Mesendoderm (in vitro differentiated cells): ENCODE data around the gene RBM15.

ENCODE experiments used
- DNase-seq: peaks from one replicate; pipeline ENCODE4 v3.0.0; 2013
- H2AK5ac ChIP-seq: 2 replicates; pipeline ENCODE4 v1.6.1; 2013; ENCODE audit warnings: low read length, inconsistent platforms
- H2BK120ac ChIP-seq: 2 replicates; pipeline ENCODE4 v1.6.1; 2013; ENCODE audit warnings: low read depth, mild to moderate bottlenecking, low read length, moderate library complexity, mixed read lengths
- H2BK15ac ChIP-seq: replicated peaks from 2 replicates; pipeline ENCODE4 v1.6.1; 2013; ENCODE audit warnings: low read depth, mild to moderate bottlenecking, moderate library complexity
- H2BK5ac ChIP-seq: 2 replicates; pipeline ENCODE4 v1.6.1; 2013; ENCODE audit warnings: low read length, inconsistent platforms
- H3K18ac ChIP-seq: 2 replicates; pipeline ENCODE4 v1.6.1; 2013; ENCODE audit warnings: mild to moderate bottlenecking, low read length, mixed read lengths
- H3K23ac ChIP-seq: one replicate; pipeline ENCODE4 v1.6.1; 2013; ENCODE audit warnings: low read length
- H3K27ac ChIP-seq: 2 replicates; pipeline ENCODE4 v1.5.1; 2013; ENCODE audit warnings: low read depth, mild to moderate bottlenecking, inconsistent platforms, low read length, moderate library complexity
- H3K27me3 ChIP-seq: 2 replicates; pipeline ENCODE4 v1.6.1; 2013; ENCODE audit warnings: low read length, control low read depth, mild to moderate bottlenecking, inconsistent platforms; ENCODE audit not compliant: insufficient read depth, poor library complexity
- H3K36me3 ChIP-seq: 2 replicates; pipeline ENCODE4 v1.6.1; 2013; ENCODE audit warnings: low read length, inconsistent platforms; ENCODE audit not compliant: control insufficient read depth, insufficient read depth
- H3K4ac ChIP-seq: one replicate; pipeline ENCODE4 v1.6.1; 2013; ENCODE audit warnings: low read depth, mild to moderate bottlenecking, low read length, moderate library complexity
- H3K4me1 ChIP-seq: 2 replicates; pipeline ENCODE4 v1.6.1; 2013; ENCODE audit warnings: low read depth, low read length, inconsistent platforms; ENCODE audit not compliant: control insufficient read depth
- H3K4me2 ChIP-seq: 2 replicates; pipeline ENCODE4 v1.6.1; 2013; ENCODE audit warnings: low read length
- H3K4me3 ChIP-seq: 2 replicates; pipeline ENCODE4 v1.5.1; 2013; ENCODE audit warnings: mild to moderate bottlenecking, low read length
- H3K56ac ChIP-seq: one replicate; pipeline ENCODE4 v1.6.1; 2013; ENCODE audit warnings: low read length
- H3K79me1 ChIP-seq: 2 replicates; pipeline ENCODE4 v1.6.1; 2013; ENCODE audit warnings: low read length, inconsistent platforms
- H3K79me2 ChIP-seq: 2 replicates; pipeline ENCODE4 v1.6.1; 2013; ENCODE audit warnings: mild to moderate bottlenecking, low read length; ENCODE audit not compliant: control insufficient read depth, insufficient read depth
- H3K9ac ChIP-seq: 2 replicates; pipeline ENCODE4 v1.6.1; 2013; ENCODE audit warnings: low read length, inconsistent platforms
- H4K5ac ChIP-seq: one replicate; pipeline ENCODE4 v1.6.1; 2013; ENCODE audit warnings: low read length
- H4K8ac ChIP-seq: one replicate; pipeline ENCODE4 v1.6.1; 2013; ENCODE audit warnings: low read depth, mild to moderate bottlenecking, control low read depth, low read length, moderate library complexity
- WGBS: extraction: QIAGEN DNeasy Blood & Tissue Kit; methylation state at CpG from one replicate; pipeline ENCODE4 v1.1.7; 2013; ENCODE audit warnings: low lambda C conversion rate, missing lambda C conversion rate; ENCODE audit not compliant: insufficient coverage; ENCODE audit errors: extremely low coverage; 5-methylcytosine and 5-hydroxymethylcytosine counted together

The RBM15 gene

DNA sequence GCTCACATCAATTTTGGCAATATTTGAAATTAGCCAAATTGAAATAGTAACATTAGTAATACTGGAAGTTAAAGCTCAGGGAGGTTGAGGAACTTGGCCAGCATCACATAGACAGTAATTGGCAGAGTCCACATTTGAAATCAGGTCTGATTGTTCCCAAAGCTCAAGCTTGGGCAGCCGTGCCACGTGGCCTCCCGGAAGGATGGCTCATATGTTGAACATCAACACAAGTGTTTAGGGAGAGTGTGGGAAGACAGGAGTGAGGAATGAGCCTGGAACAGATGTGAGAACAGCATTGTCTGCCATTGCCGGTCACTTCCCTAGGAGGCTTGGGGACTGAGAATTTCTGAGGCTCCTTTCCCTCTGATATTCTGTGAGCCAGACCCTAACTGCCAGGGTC, 40.2 kb upstream of the RBM15 start:
- no peak for DNase-seq
- H3K79me2 ChIP-seq, result no peaks in the 10 kb centered on the region
- H3K79me1 ChIP-seq, result no peaks in the 10 kb centered on the region
- no peak overlapping the region for H4K5ac ChIP-seq
- no peak overlapping the region for H3K9ac ChIP-seq
- no peaks in the 10 kb centered on the region for H3K27me3 ChIP-seq
- H2BK120ac ChIP-seq, result no peak overlapping the region
- H3K4me2 ChIP-seq, result no peak overlapping the region
- no peak overlapping the region for H4K8ac ChIP-seq
- H2BK5ac ChIP-seq, result no peak overlapping the region
- no peak overlapping the region for H3K4me3 ChIP-seq
- H3K36me3 ChIP-seq, result no peaks in the 10 kb centered on the region
- no peak overlapping the region for H3K27ac ChIP-seq
- no peaks in the 10 kb centered on the region for H3K4me1 ChIP-seq
- H3K23ac ChIP-seq, result no peak overlapping the region
- no CpG with 5 or more reads among the region's 4 CpGs for WGBS
- H3K56ac ChIP-seq, result no peak overlapping the region
- no peak overlapping the region for H2AK5ac ChIP-seq
- no peak overlapping the region for H3K4ac ChIP-seq
- no peak overlapping the region for H2BK15ac ChIP-seq
- no peak overlapping the region for H3K18ac ChIP-seq

DNA sequence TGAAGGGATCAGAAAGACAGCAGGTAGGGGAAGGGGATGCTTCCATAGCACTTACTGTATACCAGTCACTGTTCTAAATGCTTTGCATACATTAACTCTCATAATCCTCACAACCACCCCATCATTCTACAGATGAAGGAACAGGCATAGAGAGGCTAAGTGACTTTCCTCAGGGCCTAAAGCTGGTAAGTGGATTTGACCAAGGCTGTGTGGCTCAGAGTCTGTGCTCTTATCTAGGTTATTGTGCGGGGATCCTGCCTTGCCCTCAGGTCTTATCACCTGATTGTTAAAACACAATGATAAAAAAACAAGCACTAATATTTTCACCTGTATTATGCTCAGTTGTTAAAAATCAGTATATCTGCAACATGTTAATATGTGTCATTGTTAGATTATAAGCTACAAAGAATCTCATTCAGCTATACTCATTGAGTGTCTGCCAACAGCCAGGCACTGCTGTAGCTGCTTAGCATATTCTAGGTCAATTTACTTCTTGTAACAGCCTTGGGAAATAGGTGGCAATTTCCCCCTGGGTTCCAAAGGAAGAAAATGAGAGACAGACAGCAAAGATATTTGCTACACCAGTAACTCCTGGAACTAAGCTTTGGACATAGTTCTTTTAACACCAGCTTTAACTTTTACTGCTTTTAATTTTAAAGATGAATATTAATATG, 38.6 kb upstream of the RBM15 start:
- H4K8ac ChIP-seq, result no peak overlapping the region
- no peak overlapping the region for H3K4me3 ChIP-seq
- H2BK15ac ChIP-seq, result no peak overlapping the region
- H3K4me1 ChIP-seq, result no peaks in the 10 kb centered on the region
- H3K18ac ChIP-seq, result no peak overlapping the region
- WGBS, result no CpG with 5 or more reads among the region's 1 CpG
- H3K4me2 ChIP-seq, result no peak overlapping the region
- no peak overlapping the region for H4K5ac ChIP-seq
- H3K9ac ChIP-seq, result no peak overlapping the region
- no peak overlapping the region for H2BK5ac ChIP-seq
- peak; percentile 62 for DNase-seq
- H2AK5ac ChIP-seq, result no peak overlapping the region
- H3K79me2 ChIP-seq, result no peaks in the 10 kb centered on the region
- no peak overlapping the region for H3K23ac ChIP-seq
- no peak overlapping the region for H2BK120ac ChIP-seq
- no peak overlapping the region for H3K27ac ChIP-seq
- no peaks in the 10 kb centered on the region for H3K27me3 ChIP-seq
- no peaks in the 10 kb centered on the region for H3K79me1 ChIP-seq
- no peaks in the 10 kb centered on the region for H3K36me3 ChIP-seq
- H3K4ac ChIP-seq, result no peak overlapping the region
- H3K56ac ChIP-seq, result no peak overlapping the region

DNA sequence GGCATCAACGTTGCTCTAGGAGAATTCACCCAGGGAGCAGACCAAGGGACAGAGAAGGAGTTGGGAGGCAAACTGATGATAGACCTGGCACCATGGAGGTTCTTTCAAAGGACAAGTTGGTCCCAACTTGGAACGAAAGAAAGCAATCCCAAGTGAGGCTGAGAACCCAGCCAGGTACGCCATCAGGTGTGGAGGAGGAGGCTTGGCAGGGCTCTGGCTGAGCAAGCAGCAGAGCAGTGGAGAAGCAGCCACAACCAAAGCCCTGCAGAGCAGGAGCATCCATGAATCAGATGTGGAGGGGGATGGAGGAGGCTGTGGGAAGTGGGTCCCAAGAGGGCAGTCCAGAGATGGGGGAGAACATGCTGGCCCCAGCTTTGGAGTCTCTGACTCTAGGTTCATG, 36.3 kb upstream of the RBM15 start:
- Histone ChIP-seq H2BK15ac (no peak overlapping the region), H3K79me1 (no peaks in the 10 kb centered on the region), H3K18ac (no peak overlapping the region), H2BK5ac (no peak overlapping the region), H3K4me1 (no peaks in the 10 kb centered on the region), H3K79me2 (no peaks in the 10 kb centered on the region), H4K8ac (no peak overlapping the region), H3K36me3 (no peaks in the 10 kb centered on the region), H3K4me3 (no peak overlapping the region), H2BK120ac (no peak overlapping the region), H3K23ac (no peak overlapping the region), H3K56ac (no peak overlapping the region), H2AK5ac (no peak overlapping the region), H3K4me2 (no peak overlapping the region), H3K27ac (no peak overlapping the region), H4K5ac (no peak overlapping the region), H3K9ac (no peak overlapping the region), H3K27me3 (no peaks in the 10 kb centered on the region), H3K4ac (no peak overlapping the region)
- DNase-seq, result no peak
- WGBS, result no CpG with 5 or more reads among the region's 3 CpGs

DNA sequence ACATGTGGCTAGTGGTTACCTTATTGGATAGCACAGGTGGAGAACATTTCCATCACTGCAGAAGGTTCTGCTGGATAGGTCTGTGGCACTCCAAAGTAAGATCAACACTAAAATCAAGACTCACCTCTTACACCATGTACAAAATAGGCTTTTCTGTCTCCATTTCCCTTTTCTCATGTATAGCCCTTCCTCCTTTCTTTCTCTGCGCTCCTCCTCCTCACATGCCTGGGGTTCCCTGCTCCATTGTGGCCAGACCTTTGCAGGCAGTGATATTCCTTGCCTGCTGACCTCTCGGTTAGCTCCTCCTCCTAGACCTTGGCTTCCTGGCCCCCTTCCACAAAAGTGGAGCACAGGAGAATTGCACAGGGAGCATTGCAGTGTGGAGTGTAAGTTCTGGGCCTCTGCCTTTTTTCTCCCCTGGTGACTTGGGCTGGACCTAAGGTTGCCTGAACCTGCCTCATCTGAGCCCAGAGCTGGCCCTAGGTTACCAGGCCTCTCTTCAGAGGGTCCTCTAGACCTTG, 33.2 kb upstream of the RBM15 start:
- no CpG with 5 or more reads among the region's 2 CpGs for WGBS
- Histone ChIP-seq H3K4ac (no peak overlapping the region), H4K8ac (no peak overlapping the region), H3K79me2 (no peaks in the 10 kb centered on the region), H2BK120ac (no peak overlapping the region), H3K79me1 (no peaks in the 10 kb centered on the region), H2AK5ac (no peak overlapping the region), H3K4me3 (no peak overlapping the region), H3K4me2 (no peak overlapping the region), H3K4me1 (no peaks in the 10 kb centered on the region), H2BK5ac (no peak overlapping the region), H3K27ac (no peak overlapping the region), H3K23ac (no peak overlapping the region), H2BK15ac (no peak overlapping the region), H4K5ac (no peak overlapping the region), H3K56ac (no peak overlapping the region), H3K9ac (no peak overlapping the region), H3K18ac (no peak overlapping the region), H3K36me3 (no peaks in the 10 kb centered on the region), H3K27me3 (no peaks in the 10 kb centered on the region)
- no peak for DNase-seq

DNA sequence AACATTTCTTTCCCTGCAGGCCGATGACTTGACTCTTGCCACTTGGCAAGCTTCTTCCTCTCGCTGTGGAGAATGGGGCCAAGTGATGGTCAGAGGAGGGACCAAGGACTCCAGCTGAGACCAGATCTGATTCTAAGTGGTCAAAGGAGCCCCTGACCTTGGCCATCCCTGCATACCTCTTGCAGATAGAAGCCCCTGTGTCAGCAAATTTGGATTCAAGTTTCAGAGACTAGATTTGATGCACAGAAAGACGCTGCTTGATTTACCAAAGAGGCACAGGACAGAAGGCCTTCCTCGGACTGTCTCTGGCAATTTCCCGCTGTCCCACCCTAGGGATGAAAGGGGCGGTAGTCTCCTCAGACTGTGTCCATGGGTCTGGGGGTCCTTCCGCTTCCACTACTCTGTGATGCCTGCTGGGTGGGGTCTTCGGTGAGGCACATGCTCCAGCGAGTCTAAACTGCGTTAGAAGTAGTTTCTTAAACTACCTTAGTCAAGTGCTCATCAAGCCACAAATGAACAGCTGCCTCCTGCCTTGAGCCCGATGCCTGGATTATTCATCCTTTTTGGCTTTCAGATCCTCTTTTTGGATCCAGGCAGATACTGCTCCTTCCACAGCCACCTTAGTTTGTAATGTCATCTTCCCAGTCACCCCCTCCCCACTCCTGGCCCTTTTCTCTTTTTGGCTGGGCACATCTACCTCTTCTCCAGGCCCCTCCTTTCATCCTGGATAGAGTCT, 31.8 kb upstream of the RBM15 start:
- no peak overlapping the region for H2BK5ac ChIP-seq
- no peak overlapping the region for H3K18ac ChIP-seq
- no peak overlapping the region for H3K4me2 ChIP-seq
- H3K36me3 ChIP-seq, result no peaks in the 10 kb centered on the region
- no peak overlapping the region for H3K4me3 ChIP-seq
- no peaks in the 10 kb centered on the region for H3K27me3 ChIP-seq
- no peak overlapping the region for H2AK5ac ChIP-seq
- no peak overlapping the region for H4K5ac ChIP-seq
- no peaks in the 10 kb centered on the region for H3K79me2 ChIP-seq
- H2BK15ac ChIP-seq, result no peak overlapping the region
- no peak for DNase-seq
- no peak overlapping the region for H3K9ac ChIP-seq
- H3K4ac ChIP-seq, result no peak overlapping the region
- no CpG with 5 or more reads among the region's 11 CpGs for WGBS
- no peak overlapping the region for H3K27ac ChIP-seq
- H2BK120ac ChIP-seq, result no peak overlapping the region
- H3K23ac ChIP-seq, result no peak overlapping the region
- no peak overlapping the region for H4K8ac ChIP-seq
- no peaks in the 10 kb centered on the region for H3K79me1 ChIP-seq
- H3K4me1 ChIP-seq, result no peaks in the 10 kb centered on the region
- no peak overlapping the region for H3K56ac ChIP-seq
